GM23338 (cell line): ENCODE measurements around the gene GRWD1. TPM values are rescaled to one million over a fixed set of nuclear protein-coding genes. Genes with fewer than 3 reads are reported as not detected.

Experiments used
- ATAC-seq: fragments of 200-7000 bp; cut with Tn5 transposase; 3 replicates; pipeline ENCODE4 v1.9.1; 2020
- DNase-seq: peaks from one replicate; pipeline ENCODE4 v3.0.0-alpha.2; 2015; ENCODE audit warnings: low spot score
- H2AFZ ChIP-seq: fragments of 200-600 bp; sonication (generic); 2 replicates; pipeline ENCODE4 v1.8.0; 2016; ENCODE audit warnings: antibody characterized with exemption, mild to moderate bottlenecking, moderate library complexity
- H3F3A ChIP-seq: fragments of 200-600 bp; sonication (generic); replicated peaks from 2 replicates; pipeline ENCODE4 v1.8.0; 2017; ENCODE audit warnings: antibody characterized with exemption, mixed run types, low read depth
- H3K27ac ChIP-seq: fragments of 200-600 bp; sonication (generic); 2 replicates; pipeline ENCODE4 v1.6.1; 2016; ENCODE audit warnings: low read depth
- H3K27me3 ChIP-seq: fragments of 200-600 bp; sonication (generic); 2 replicates; pipeline ENCODE4 v1.8.0; 2016; ENCODE audit warnings: mild to moderate bottlenecking, mixed run types, moderate library complexity; ENCODE audit not compliant: insufficient read depth
- H3K36me3 ChIP-seq: fragments of 200-600 bp; sonication (generic); 2 replicates; pipeline ENCODE4 v1.8.0; 2016; ENCODE audit warnings: mild to moderate bottlenecking; ENCODE audit not compliant: insufficient read depth
- H3K4me1 ChIP-seq: fragments of 200-600 bp; sonication (generic); 2 replicates; pipeline ENCODE4 v1.8.0; 2016; ENCODE audit warnings: mild to moderate bottlenecking, moderate library complexity; ENCODE audit not compliant: insufficient read depth
- H3K4me2 ChIP-seq: fragments of 200-600 bp; sonication (generic); 2 replicates; pipeline ENCODE4 v1.7.1; 2017; ENCODE audit warnings: mixed run types
- H3K4me3 ChIP-seq: fragments of 200-600 bp; sonication (generic); 2 replicates; pipeline ENCODE4 v1.6.1; 2016; ENCODE audit warnings: mixed run types
- H3K79me2 ChIP-seq: fragments of 200-600 bp; sonication (generic); replicated peaks from 2 replicates; pipeline ENCODE4 v1.8.0; 2017; ENCODE audit warnings: mild to moderate bottlenecking; ENCODE audit not compliant: insufficient read depth
- H3K9me2 ChIP-seq: fragments of 200-600 bp; sonication (generic); 2 replicates; pipeline ENCODE4 v1.8.0; 2017; ENCODE audit not compliant: insufficient read depth
- H4K20me1 ChIP-seq: fragments of 200-600 bp; sonication (generic); replicated peaks from 2 replicates; pipeline ENCODE4 v1.8.0; 2017; ENCODE audit warnings: mild to moderate bottlenecking; ENCODE audit not compliant: insufficient read depth
- H3K27ac Mint-ChIP-seq: 2 replicates; pipeline ENCODE4 v1.8.0; 2020; ENCODE audit warnings: inconsistent platforms, mild to moderate bottlenecking, moderate library complexity, mixed read lengths
- H3K27me3 Mint-ChIP-seq: 3 replicates; pipeline ENCODE4 v1.8.0; 2022; ENCODE audit warnings: low read depth, mild to moderate bottlenecking, moderate library complexity, mixed read lengths, inconsistent platforms; ENCODE audit not compliant: insufficient read depth, poor library complexity
- H3K36me3 Mint-ChIP-seq: 3 replicates; pipeline ENCODE4 v1.8.0; 2021; ENCODE audit warnings: low read depth, mild to moderate bottlenecking, inconsistent platforms, moderate library complexity, mixed read lengths
- H3K4me1 Mint-ChIP-seq: 3 replicates; pipeline ENCODE4 v1.8.0; 2020; ENCODE audit warnings: mild to moderate bottlenecking, inconsistent platforms, mixed read lengths
- H3K4me3 Mint-ChIP-seq: 3 replicates; pipeline ENCODE4 v1.8.0; 2021; ENCODE audit warnings: moderate library complexity, mild to moderate bottlenecking, inconsistent platforms, mixed read lengths
- H3K9me3 Mint-ChIP-seq: 3 replicates; pipeline ENCODE4 v1.8.0; 2020; ENCODE audit warnings: moderate library complexity, mild to moderate bottlenecking, inconsistent platforms, mixed read lengths
- CREB1 ChIP-seq: fragments of 250-450 bp; sonication (Bioruptor Pico); IDR thresholded peaks from 2 replicates; pipeline ENCODE4 v1.5.0; 2020; ENCODE audit warnings: low read depth, mild to moderate bottlenecking, moderate library complexity
- CTCF ChIP-seq, 2 experiments: fragments of 200-600 bp in 1 of 2; sonication (generic) in 1 of 2; conservative IDR thresholded peaks; 2 replicates each; pipeline versions ENCODE4 v1.5.1 to v1.6.1; 2016 to 2017; ENCODE audit warnings: antibody characterized with exemption in 2 of 2, low read depth in 2 of 2, mild to moderate bottlenecking in 2 of 2, moderate library complexity in 1 of 2
- ETS1 ChIP-seq: IDR thresholded peaks from 2 replicates; pipeline ENCODE4 v1.6.1; 2016; ENCODE audit warnings: antibody characterized with exemption
- POLR2AphosphoS5 ChIP-seq: IDR thresholded peaks from 2 replicates; pipeline ENCODE4 v1.6.1; 2016; ENCODE audit warnings: antibody characterized with exemption, low read depth
- REST ChIP-seq: IDR thresholded peaks from one replicate; pipeline ENCODE4 v1.6.1; 2018; ENCODE audit warnings: antibody characterized with exemption; ENCODE audit not compliant: unreplicated experiment
- ZNF114 ChIP-seq: fragments of 250-450 bp; sonication (Bioruptor Pico); IDR thresholded peaks from 2 replicates; pipeline ENCODE4 v1.5.0; 2020; ENCODE audit warnings: mild to moderate bottlenecking, moderate library complexity
- ZNF331 ChIP-seq: fragments of 250-450 bp; sonication (Bioruptor Pico); IDR thresholded peaks from 2 replicates; pipeline ENCODE4 v1.5.0; 2020; ENCODE audit warnings: low read depth, mild to moderate bottlenecking, moderate library complexity
- ZNF462 ChIP-seq: fragments of 250-450 bp; sonication (Bioruptor Pico); IDR thresholded peaks from 2 replicates; pipeline ENCODE4 v1.5.0; 2020; ENCODE audit warnings: mild to moderate bottlenecking, moderate library complexity
- polyA plus RNA-seq: library from polyadenylated mRNA; unstranded; fragments of >200 nt; fragmentation: Nextera tagmentation; extraction: Ambion mirVana; gene quantifications from 2 replicates; pipeline ENCODE4 v1.2.1, GENCODE V29; 2016
- total RNA-seq: library from RNA; depleted of rRNA; stranded (reverse); fragments of >200 nt; shearing (Covaris generic); gene quantifications from 2 replicates; pipeline ENCODE4 v1.2.3, GENCODE V29; 2014

The GRWD1 gene
- total and polyA plus RNA-seq, 2 experiments from 2014 or later, result 23.2 to 58.0 TPM

GRCh38 chr19:48478339-48479256, 32.8 kb downstream of the GRWD1 start:
- TF ChIP-seq REST (no peak), ZNF462 (CRISPR knock-in tag) (no peak), ZNF114 (no peak), CREB1 (CRISPR knock-in tag) (no peak), POLR2AphosphoS5 (no peak), CTCF (conservative IDR thresholded peaks at IDR 0.05; ENCODE audit: low read depth in 2 of 2) (no peak), ZNF331 (CRISPR knock-in tag) (no peak), ETS1 (no peak)
- H2AFZ ChIP-seq, result no peak overlapping the region
- H3K36me3 Mint-ChIP-seq, result peaks cover 45% of the 10 kb centered on the region
- H3K9me2 ChIP-seq, result no peaks in the 10 kb centered on the region
- no peaks in the 10 kb centered on the region for H3K79me2 ChIP-seq
- peaks cover 5% of the 10 kb centered on the region; the same call in 1 of the 2 replicates for H4K20me1 ChIP-seq
- peaks cover 33% of the 10 kb centered on the region for H3K27me3 Mint-ChIP-seq
- H3K4me3 ChIP-seq, result no peak overlapping the region
- no peak overlapping the region for H3K27ac Mint-ChIP-seq
- H3K4me1 Mint-ChIP-seq, result peaks cover 24% of the 10 kb centered on the region
- peaks cover 12% of the 10 kb centered on the region; the same call in 1 of the 2 replicates for H3K4me1 ChIP-seq
- no peaks in the 10 kb centered on the region for H3K27me3 ChIP-seq
- ATAC-seq (no peak), DNase-seq (no peak)
- H3K4me2 ChIP-seq, result no peak overlapping the region
- no peak overlapping the region for H3K4me3 Mint-ChIP-seq
- peaks cover 26% of the 10 kb centered on the region for H3F3A ChIP-seq
- no peak overlapping the region for H3K27ac ChIP-seq
- H3K36me3 ChIP-seq, result peaks cover 23% of the 10 kb centered on the region
- no peaks in the 10 kb centered on the region; the same call in 2 of the 3 replicates for H3K9me3 Mint-ChIP-seq
